Activated T-cell treated with anti-CD3 and anti-CD28 coated beads, Interleukin-2, amount 50 U/mL, for 24 hours (primary cell): Measurements from ENCODE around the gene ARHGEF16.

ENCODE experiments used
- DNase-seq: peaks from one replicate; pipeline ENCODE4 v3.0.0-alpha.2; 2020
- H3K27ac Mint-ChIP-seq: 2 replicates; pipeline ENCODE4 v1.8.0; 2020; ENCODE audit warnings: mild to moderate bottlenecking, mixed read lengths
- H3K27me3 Mint-ChIP-seq: 2 replicates; pipeline ENCODE4 v1.8.0; 2020; ENCODE audit warnings: mixed read lengths
- H3K36me3 Mint-ChIP-seq: 2 replicates; pipeline ENCODE4 v1.8.0; 2020; ENCODE audit warnings: low read depth, mixed read lengths
- H3K4me1 Mint-ChIP-seq: 2 replicates; pipeline ENCODE4 v1.8.0; 2020; ENCODE audit warnings: low read depth, mixed read lengths
- H3K4me3 Mint-ChIP-seq: 2 replicates; pipeline ENCODE4 v1.8.0; 2020; ENCODE audit warnings: mild to moderate bottlenecking, moderate library complexity, mixed read lengths
- H3K9me3 Mint-ChIP-seq: 2 replicates; pipeline ENCODE4 v1.8.0; 2020; ENCODE audit warnings: mixed read lengths

The ARHGEF16 gene

GRCh38 chr1:3496916-3497315, 42.5 kb downstream of the ARHGEF16 start:
- Mint-ChIP-seq H3K27me3 (no peaks in the 10 kb centered on the region), H3K4me3 (no peak overlapping the region), H3K27ac (no peak overlapping the region), H3K9me3 (no peaks in the 10 kb centered on the region), H3K36me3 (no peaks in the 10 kb centered on the region), H3K4me1 (no peaks in the 10 kb centered on the region)
- no peak for DNase-seq

- Mint-ChIP-seq H3K36me3 (no peaks in the 10 kb centered on the region), H3K9me3 (no peaks in the 10 kb centered on the region), H3K4me1 (no peaks in the 10 kb centered on the region), H3K27me3 (no peaks in the 10 kb centered on the region), H3K27ac (no peak overlapping the region), H3K4me3 (no peak overlapping the region)
- no peak for DNase-seq
Observed at GRCh38 chr1:3497521-3497920, 43.1 kb downstream of the ARHGEF16 start.

GRCh38 chr1:3498246-3498930, 43.9 kb downstream of the ARHGEF16 start:
- Mint-ChIP-seq H3K4me1 (no peaks in the 10 kb centered on the region), H3K27me3 (no peaks in the 10 kb centered on the region), H3K9me3 (no peaks in the 10 kb centered on the region), H3K4me3 (no peak overlapping the region), H3K36me3 (no peaks in the 10 kb centered on the region), H3K27ac (no peak overlapping the region)
- DNase-seq, result no peak

GRCh38 chr1:3498986-3499385, 44.5 kb downstream of the ARHGEF16 start:
- Mint-ChIP-seq H3K4me1 (no peaks in the 10 kb centered on the region), H3K27me3 (no peaks in the 10 kb centered on the region), H3K36me3 (no peaks in the 10 kb centered on the region), H3K9me3 (no peaks in the 10 kb centered on the region), H3K27ac (no peak overlapping the region), H3K4me3 (no peak overlapping the region)
- no peak for DNase-seq

GRCh38 chr1:3499611-3500010, 45.1 kb downstream of the ARHGEF16 start:
- Mint-ChIP-seq H3K36me3 (no peaks in the 10 kb centered on the region), H3K27ac (no peak overlapping the region), H3K4me3 (no peak overlapping the region), H3K27me3 (no peaks in the 10 kb centered on the region), H3K9me3 (no peaks in the 10 kb centered on the region), H3K4me1 (no peaks in the 10 kb centered on the region)
- no peak for DNase-seq

- H3K4me3 Mint-ChIP-seq, result no peak overlapping the region
- no peak for DNase-seq
- H3K27me3 Mint-ChIP-seq, result no peaks in the 10 kb centered on the region
- no peak overlapping the region for H3K27ac Mint-ChIP-seq
- no peaks in the 10 kb centered on the region for H3K36me3 Mint-ChIP-seq
- no peaks in the 10 kb centered on the region for H3K4me1 Mint-ChIP-seq
- no peaks in the 10 kb centered on the region for H3K9me3 Mint-ChIP-seq
Observed at GRCh38 chr1:3500265-3500835, 45.9 kb downstream of the ARHGEF16 start.

- H3K27me3 Mint-ChIP-seq, result no peaks in the 10 kb centered on the region
- H3K4me1 Mint-ChIP-seq, result no peaks in the 10 kb centered on the region
- no peak for DNase-seq
- H3K9me3 Mint-ChIP-seq, result no peaks in the 10 kb centered on the region
- H3K27ac Mint-ChIP-seq, result no peak overlapping the region
- no peak overlapping the region for H3K4me3 Mint-ChIP-seq
- no peaks in the 10 kb centered on the region for H3K36me3 Mint-ChIP-seq
Observed at GRCh38 chr1:3501437-3501836, 47.0 kb downstream of the ARHGEF16 start.

GRCh38 chr1:3501856-3502640, 47.6 kb downstream of the ARHGEF16 start:
- no peaks in the 10 kb centered on the region for H3K27me3 Mint-ChIP-seq
- no peaks in the 10 kb centered on the region for H3K36me3 Mint-ChIP-seq
- H3K27ac Mint-ChIP-seq, result no peak overlapping the region
- no peaks in the 10 kb centered on the region for H3K4me1 Mint-ChIP-seq
- no peak overlapping the region for H3K4me3 Mint-ChIP-seq
- DNase-seq, result no peak
- H3K9me3 Mint-ChIP-seq, result no peaks in the 10 kb centered on the region

- DNase-seq, result no peak
- Mint-ChIP-seq H3K9me3 (no peaks in the 10 kb centered on the region), H3K4me1 (no peaks in the 10 kb centered on the region), H3K27me3 (no peaks in the 10 kb centered on the region), H3K36me3 (peaks cover 3% of the 10 kb centered on the region), H3K4me3 (no peak overlapping the region), H3K27ac (no peak overlapping the region)
Observed at GRCh38 chr1:3502641-3503524, 48.4 kb downstream of the ARHGEF16 start.

GRCh38 chr1:3503525-3503886, 49.0 kb downstream of the ARHGEF16 start:
- Mint-ChIP-seq H3K9me3 (no peaks in the 10 kb centered on the region), H3K4me1 (no peaks in the 10 kb centered on the region), H3K4me3 (no peak overlapping the region), H3K36me3 (peaks cover 6% of the 10 kb centered on the region), H3K27me3 (no peaks in the 10 kb centered on the region), H3K27ac (no peak overlapping the region)
- no peak for DNase-seq

- Mint-ChIP-seq H3K4me1 (no peaks in the 10 kb centered on the region), H3K4me3 (no peak overlapping the region), H3K27me3 (no peaks in the 10 kb centered on the region), H3K27ac (no peak overlapping the region), H3K9me3 (no peaks in the 10 kb centered on the region), H3K36me3 (peaks cover 6% of the 10 kb centered on the region)
- no peak for DNase-seq
Observed at GRCh38 chr1:3504151-3504821, 49.8 kb downstream of the ARHGEF16 start.

GRCh38 chr1:3504822-3505153, 50.3 kb downstream of the ARHGEF16 start:
- H3K27ac Mint-ChIP-seq, result no peak overlapping the region
- no peaks in the 10 kb centered on the region for H3K4me1 Mint-ChIP-seq
- H3K27me3 Mint-ChIP-seq, result no peaks in the 10 kb centered on the region
- peaks cover 6% of the 10 kb centered on the region for H3K36me3 Mint-ChIP-seq
- no peak overlapping the region for H3K4me3 Mint-ChIP-seq
- DNase-seq, result no peak
- no peaks in the 10 kb centered on the region for H3K9me3 Mint-ChIP-seq

GRCh38 chr1:3505161-3505560, 50.7 kb downstream of the ARHGEF16 start:
- Mint-ChIP-seq H3K27me3 (no peaks in the 10 kb centered on the region), H3K4me1 (no peaks in the 10 kb centered on the region), H3K9me3 (no peaks in the 10 kb centered on the region), H3K4me3 (no peak overlapping the region), H3K27ac (no peak overlapping the region), H3K36me3 (peaks cover 6% of the 10 kb centered on the region)
- no peak for DNase-seq

GRCh38 chr1:3506041-3506440, 51.6 kb downstream of the ARHGEF16 start:
- H3K36me3 Mint-ChIP-seq, result peaks cover 6% of the 10 kb centered on the region
- no peaks in the 10 kb centered on the region for H3K4me1 Mint-ChIP-seq
- no peak for DNase-seq
- no peak overlapping the region for H3K4me3 Mint-ChIP-seq
- H3K9me3 Mint-ChIP-seq, result no peaks in the 10 kb centered on the region
- no peak overlapping the region for H3K27ac Mint-ChIP-seq
- H3K27me3 Mint-ChIP-seq, result no peaks in the 10 kb centered on the region
